Neural progenitor cell (in vitro differentiated cells): Measurements from ENCODE around the gene MID1. TPM values are rescaled to one million over a fixed set of nuclear protein-coding genes. Genes with fewer than 3 reads are reported as not detected.
A peak's percentile ranks its signal among the peaks of the same experiment; 100 is the strongest.

Source experiments
- DNase-seq: peaks from one replicate; pipeline ENCODE4 v3.0.0-alpha.2; 2016; ENCODE audit warnings: low spot score
- H2AFZ ChIP-seq: fragments of 200-600 bp; sonication (generic); replicated peaks from 2 replicates; pipeline ENCODE4 v1.6.1; 2016; ENCODE audit warnings: antibody characterized with exemption
- H3F3A ChIP-seq: fragments of 200-600 bp; sonication (generic); 2 replicates; pipeline ENCODE4 v1.6.1; 2016; ENCODE audit warnings: antibody characterized with exemption, low read depth
- H3K27ac ChIP-seq: fragments of 200-600 bp; sonication (generic); 2 replicates; pipeline ENCODE4 v1.5.1; 2016; ENCODE audit warnings: mild to moderate bottlenecking
- H3K27me3 ChIP-seq: fragments of 200-600 bp; sonication (generic); 2 replicates; pipeline ENCODE4 v1.6.1; 2016; ENCODE audit warnings: mild to moderate bottlenecking, moderate library complexity
- H3K36me3 ChIP-seq: fragments of 200-600 bp; sonication (generic); 2 replicates; pipeline ENCODE4 v1.5.1; 2016
- H3K4me1 ChIP-seq: fragments of 200-600 bp; sonication (generic); 2 replicates; pipeline ENCODE4 v1.6.1; 2016; ENCODE audit warnings: mixed run types
- H3K4me2 ChIP-seq: fragments of 200-600 bp; sonication (generic); 2 replicates; pipeline ENCODE4 v1.6.1; 2016
- H3K4me3 ChIP-seq: fragments of 200-600 bp; sonication (generic); 2 replicates; pipeline ENCODE4 v1.5.1; 2016
- H3K79me2 ChIP-seq: fragments of 200-600 bp; sonication (generic); 2 replicates; pipeline ENCODE4 v1.6.1; 2016; ENCODE audit warnings: low read depth
- H3K9ac ChIP-seq: fragments of 200-600 bp; sonication (generic); 2 replicates; pipeline ENCODE4 v1.6.1; 2016
- H3K9me3 ChIP-seq: fragments of 200-600 bp; sonication (generic); 2 replicates; pipeline ENCODE4 v1.5.1; 2016; ENCODE audit warnings: low read depth
- H4K20me1 ChIP-seq: fragments of 200-600 bp; sonication (generic); 2 replicates; pipeline ENCODE4 v1.6.1; 2016; ENCODE audit warnings: low read depth
- H3K27ac Mint-ChIP-seq: 3 replicates; pipeline ENCODE4 v1.8.0; 2021; ENCODE audit warnings: mixed read lengths
- H3K27me3 Mint-ChIP-seq: 2 replicates; pipeline ENCODE4 v1.8.0; 2022; ENCODE audit warnings: low read depth, mild to moderate bottlenecking, inconsistent platforms, moderate library complexity, mixed read lengths; ENCODE audit not compliant: insufficient read depth
- H3K36me3 Mint-ChIP-seq: 3 replicates; pipeline ENCODE4 v1.8.0; 2021; ENCODE audit warnings: mixed read lengths
- H3K4me1 Mint-ChIP-seq: 3 replicates; pipeline ENCODE4 v1.8.0; 2021; ENCODE audit warnings: mixed read lengths
- H3K4me3 Mint-ChIP-seq: 3 replicates; pipeline ENCODE4 v1.8.0; 2021; ENCODE audit warnings: mild to moderate bottlenecking, moderate library complexity, mixed read lengths
- H3K9me3 Mint-ChIP-seq: 3 replicates; pipeline ENCODE4 v1.8.0; 2020; ENCODE audit warnings: mixed read lengths
- EZH2 ChIP-seq: fragments of 200-600 bp; sonication (generic); IDR thresholded peaks from 2 replicates; pipeline ENCODE4 v1.6.1; 2017; ENCODE audit warnings: antibody characterized with exemption, mild to moderate bottlenecking, moderate library complexity
- EZH2phosphoT487 ChIP-seq: fragments of 200-600 bp; sonication (generic); IDR thresholded peaks from 2 replicates; pipeline ENCODE4 v1.6.1; 2017; ENCODE audit warnings: antibody characterized with exemption
- total RNA-seq: library from RNA; depleted of rRNA; stranded (reverse); fragments of >200 nt; gene quantifications from 2 replicates; pipeline ENCODE4 v1.2.3, GENCODE V29; 2015; ENCODE audit warnings: low replicate concordance
- TF ChIP-seq, protein P1 (sequence below): fragments of 200-600 bp; sonication (generic); IDR thresholded peaks from 2 replicates; pipeline ENCODE4 v1.5.1; 2017; ENCODE audit warnings: antibody characterized with exemption, mild to moderate bottlenecking

MID1 gene
- total RNA-seq, 1 donor from 2014 or later = 29.5 TPM

DNA sequence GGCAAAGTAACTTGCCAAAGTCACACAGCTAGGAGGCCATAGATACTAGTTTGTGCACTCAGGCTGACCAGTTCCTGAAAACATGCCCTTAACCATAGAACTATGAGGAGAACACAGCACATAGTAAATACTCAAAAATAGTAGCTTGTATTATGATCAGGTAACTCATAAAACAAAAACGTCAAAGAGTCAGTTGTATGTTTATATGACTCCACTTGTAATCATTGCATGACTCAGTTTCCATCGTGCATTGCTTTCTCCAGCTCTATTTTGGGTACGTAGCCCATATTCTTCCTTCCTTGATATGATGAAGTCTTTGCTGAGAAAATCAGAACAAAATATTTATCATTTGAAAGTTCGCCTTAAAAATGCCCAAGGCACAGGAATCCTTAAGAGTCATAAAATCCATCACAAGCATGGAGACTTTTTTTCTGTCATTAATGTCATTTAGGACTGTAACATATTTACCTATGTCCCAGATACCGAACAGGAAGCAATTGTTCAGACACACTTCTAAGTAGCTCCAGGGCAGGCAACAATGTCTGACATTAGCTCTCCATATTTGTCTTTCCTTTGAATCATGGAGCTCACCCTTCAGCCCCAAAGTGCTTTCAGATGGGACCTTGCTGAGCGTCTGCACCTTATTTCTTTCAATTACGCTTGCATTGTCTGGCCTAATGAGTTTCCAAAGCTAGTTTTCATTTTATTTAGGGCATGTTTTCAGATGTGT is 11.2 kb upstream of the MID1 start:
- Histone ChIP-seq H3F3A (no peaks in the 10 kb centered on the region), H3K4me1 (peaks cover 10% of the 10 kb centered on the region), H3K4me3 (no peak overlapping the region), H3K9ac (no peak overlapping the region), H3K9me3 (no peaks in the 10 kb centered on the region), H3K27ac (no peak overlapping the region), H4K20me1 (no peaks in the 10 kb centered on the region), H2AFZ (no peak overlapping the region), H3K36me3 (no peaks in the 10 kb centered on the region), H3K27me3 (no peaks in the 10 kb centered on the region), H3K79me2 (no peaks in the 10 kb centered on the region), H3K4me2 (no peak overlapping the region)
- H3K36me3 Mint-ChIP-seq = peaks cover 8% of the 10 kb centered on the region
- no peak overlapping the region for H3K4me3 Mint-ChIP-seq
- H3K27ac Mint-ChIP-seq = no peak overlapping the region
- no peaks in the 10 kb centered on the region for H3K27me3 Mint-ChIP-seq
- no peak for DNase-seq
- TF ChIP-seq EZH2phosphoT487 (no peak), EZH2 (no peak)
- TF ChIP-seq, protein P1, sequence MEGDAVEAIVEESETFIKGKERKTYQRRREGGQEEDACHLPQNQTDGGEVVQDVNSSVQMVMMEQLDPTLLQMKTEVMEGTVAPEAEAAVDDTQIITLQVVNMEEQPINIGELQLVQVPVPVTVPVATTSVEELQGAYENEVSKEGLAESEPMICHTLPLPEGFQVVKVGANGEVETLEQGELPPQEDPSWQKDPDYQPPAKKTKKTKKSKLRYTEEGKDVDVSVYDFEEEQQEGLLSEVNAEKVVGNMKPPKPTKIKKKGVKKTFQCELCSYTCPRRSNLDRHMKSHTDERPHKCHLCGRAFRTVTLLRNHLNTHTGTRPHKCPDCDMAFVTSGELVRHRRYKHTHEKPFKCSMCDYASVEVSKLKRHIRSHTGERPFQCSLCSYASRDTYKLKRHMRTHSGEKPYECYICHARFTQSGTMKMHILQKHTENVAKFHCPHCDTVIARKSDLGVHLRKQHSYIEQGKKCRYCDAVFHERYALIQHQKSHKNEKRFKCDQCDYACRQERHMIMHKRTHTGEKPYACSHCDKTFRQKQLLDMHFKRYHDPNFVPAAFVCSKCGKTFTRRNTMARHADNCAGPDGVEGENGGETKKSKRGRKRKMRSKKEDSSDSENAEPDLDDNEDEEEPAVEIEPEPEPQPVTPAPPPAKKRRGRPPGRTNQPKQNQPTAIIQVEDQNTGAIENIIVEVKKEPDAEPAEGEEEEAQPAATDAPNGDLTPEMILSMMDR = no peak
- peaks cover 7% of the 10 kb centered on the region for H3K9me3 Mint-ChIP-seq
- H3K4me1 Mint-ChIP-seq = peaks cover 35% of the 10 kb centered on the region

DNA sequence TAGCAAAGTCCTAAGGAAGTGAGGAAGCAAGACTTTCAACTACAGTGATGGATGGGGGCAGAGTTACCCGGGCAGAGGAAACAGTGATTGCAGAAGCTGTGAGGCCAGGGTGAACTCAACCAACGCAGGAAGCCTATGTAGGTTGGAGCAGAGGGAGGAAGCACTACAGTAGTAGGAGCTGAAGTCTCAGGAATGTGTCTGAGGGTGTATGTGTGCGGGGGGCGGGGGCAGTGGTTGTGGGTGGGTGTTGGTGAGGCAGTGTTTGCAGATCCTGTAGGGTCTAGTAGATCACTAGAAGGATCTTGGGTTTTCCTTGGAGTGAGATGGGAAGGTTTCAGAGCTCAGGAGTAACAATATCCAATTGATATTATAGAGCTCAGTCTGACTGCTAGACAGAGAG is 9.9 kb upstream of the MID1 start:
- Histone ChIP-seq H3K9ac (no peak overlapping the region), H3K4me2 (no peak overlapping the region), H4K20me1 (no peaks in the 10 kb centered on the region), H3K79me2 (no peaks in the 10 kb centered on the region), H3K36me3 (no peaks in the 10 kb centered on the region), H3K4me3 (no peak overlapping the region), H3K4me1 (peaks cover 4% of the 10 kb centered on the region), H3K27ac (no peak overlapping the region), H2AFZ (no peak overlapping the region), H3K27me3 (no peaks in the 10 kb centered on the region), H3K9me3 (no peaks in the 10 kb centered on the region), H3F3A (no peaks in the 10 kb centered on the region)
- no peak for DNase-seq
- peaks cover 7% of the 10 kb centered on the region for H3K9me3 Mint-ChIP-seq
- no peak overlapping the region for H3K4me3 Mint-ChIP-seq
- peaks cover 8% of the 10 kb centered on the region for H3K36me3 Mint-ChIP-seq
- H3K27me3 Mint-ChIP-seq = no peaks in the 10 kb centered on the region
- H3K4me1 Mint-ChIP-seq = peaks cover 24% of the 10 kb centered on the region
- TF ChIP-seq EZH2phosphoT487 (no peak), EZH2 (no peak)
- TF ChIP-seq, protein P1 = no peak
- peak overlapping the region; percentile 51 for H3K27ac Mint-ChIP-seq

DNA sequence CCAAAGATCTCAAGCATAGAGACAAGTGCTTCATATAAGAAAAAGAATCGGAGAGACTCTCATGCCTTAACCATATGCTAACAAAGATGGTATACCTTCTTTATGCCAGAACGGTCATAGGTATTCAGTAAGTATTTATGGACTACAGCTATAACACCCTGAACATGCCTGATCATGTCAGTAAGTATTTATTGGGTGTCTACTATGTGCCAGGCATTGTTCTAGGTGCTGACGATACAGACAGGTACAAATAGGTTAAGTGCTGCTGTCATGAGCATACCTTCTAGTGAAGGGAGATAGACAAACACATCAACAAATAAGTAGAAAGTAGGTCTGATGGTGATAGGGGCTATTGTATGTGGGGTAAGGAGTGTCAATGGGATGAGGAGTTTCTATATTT is 9.5 kb upstream of the MID1 start:
- no peak overlapping the region for H3K27ac Mint-ChIP-seq
- no peak overlapping the region for H3K27ac ChIP-seq
- no peaks in the 10 kb centered on the region for H3K9me3 ChIP-seq
- H4K20me1 ChIP-seq = no peaks in the 10 kb centered on the region
- no peak overlapping the region for H3K4me3 Mint-ChIP-seq
- H3K36me3 Mint-ChIP-seq = peaks cover 8% of the 10 kb centered on the region
- H3K27me3 Mint-ChIP-seq = no peaks in the 10 kb centered on the region
- H3F3A ChIP-seq = no peaks in the 10 kb centered on the region
- peaks cover 7% of the 10 kb centered on the region for H3K9me3 Mint-ChIP-seq
- H3K27me3 ChIP-seq = no peaks in the 10 kb centered on the region
- no peaks in the 10 kb centered on the region for H3K36me3 ChIP-seq
- H3K4me1 ChIP-seq = peaks cover 4% of the 10 kb centered on the region
- no peak overlapping the region for H3K4me2 ChIP-seq
- H2AFZ ChIP-seq = no peak overlapping the region
- peaks cover 21% of the 10 kb centered on the region for H3K4me1 Mint-ChIP-seq
- H3K79me2 ChIP-seq = no peaks in the 10 kb centered on the region
- H3K9ac ChIP-seq = no peak overlapping the region
- no peak for TF ChIP-seq EZH2phosphoT487
- TF ChIP-seq, protein P1 = no peak
- TF ChIP-seq EZH2 = no peak
- no peak overlapping the region for H3K4me3 ChIP-seq
- DNase-seq = no peak
